Activated CD4-positive, alpha-beta T cell treated with anti-CD3 and anti-CD28 coated beads, Interleukin-2, Interleukin-4, amounts not matched to agents 100 ng/mL and 50 ng/mL, durations not matched to agents 16 hours and 8 hours (primary cell): ENCODE measurements around the gene RPS5.
"Not testable (repeated sequence)": the region's sequence is repeated elsewhere in the genome, so short reads cannot be mapped to it uniquely, and the experiment has no call there.

Experiments used
- DNase-seq: peaks from one replicate; pipeline ENCODE4 v3.0.0-alpha.2; 2020; ENCODE audit warnings: low spot score

The RPS5 gene

DNA sequence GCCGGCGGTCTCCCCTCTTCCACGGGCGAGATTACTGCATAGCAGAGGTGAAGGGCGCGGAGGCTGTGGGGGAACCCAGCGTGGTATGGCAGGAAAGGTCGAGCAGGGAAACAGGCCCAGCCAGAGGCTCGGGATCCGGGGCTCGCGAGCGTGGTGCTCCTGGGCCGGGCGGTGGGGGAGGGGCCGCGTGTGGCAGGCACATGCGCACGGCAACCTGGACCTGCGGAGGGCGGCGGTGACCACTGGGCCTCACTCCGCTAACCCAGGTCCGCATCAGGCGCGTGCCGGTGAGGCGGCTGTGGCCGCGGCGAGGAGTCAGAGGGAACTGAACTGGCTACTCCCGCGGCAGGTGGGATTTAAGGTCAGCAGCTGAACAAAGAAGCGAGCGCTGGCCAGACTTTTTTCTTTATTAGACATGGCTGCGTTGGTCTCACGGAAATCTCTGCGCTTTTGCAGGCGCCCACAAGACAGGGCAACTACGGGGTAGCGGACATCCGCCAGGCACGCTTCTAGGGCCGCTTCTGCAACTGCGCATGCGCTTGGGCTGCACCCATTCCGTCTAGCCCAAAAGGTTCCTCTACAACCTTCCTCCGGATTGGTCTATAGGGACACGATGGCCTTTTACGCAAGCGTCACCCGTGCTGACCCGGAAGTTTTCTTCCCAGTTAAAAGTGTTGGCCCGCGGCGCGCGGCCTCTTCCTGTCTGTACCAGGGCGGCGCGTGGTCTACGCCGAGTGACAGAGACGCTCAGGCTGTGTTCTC lies at the start of gene RPS5:
TSS of gene RPS5 (plus strand) at position 694 of the 762 bp plus-strand sequence. CDS start 869 bp downstream, outside the sequence.
- DNase-seq: peak; percentile 99

DNA sequence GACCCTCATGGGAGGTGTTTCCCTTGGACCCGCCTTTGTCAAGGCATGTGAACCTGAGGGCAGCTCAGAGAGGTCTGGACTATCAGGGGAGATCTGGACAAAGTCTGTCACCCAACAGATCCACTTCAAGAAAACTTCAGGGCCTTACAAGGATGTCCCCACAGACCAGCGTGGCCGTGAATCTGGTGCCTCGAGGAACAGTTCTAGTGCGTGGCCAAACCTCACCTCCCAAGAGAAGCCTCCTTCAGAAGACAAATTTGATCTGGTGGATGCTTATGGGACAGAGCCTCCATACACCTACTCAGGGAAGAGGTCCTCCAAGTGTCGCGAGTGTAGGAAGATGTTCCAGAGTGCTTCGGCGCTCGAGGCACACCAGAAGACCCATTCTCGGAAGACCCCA lies 48.7 kb upstream of the RPS5 start:
- DNase-seq: no peak

- DNase-seq: no peak
Measured at GRCh38 chr19:58338825-58339558, 48.1 kb upstream of the RPS5 start.

DNA sequence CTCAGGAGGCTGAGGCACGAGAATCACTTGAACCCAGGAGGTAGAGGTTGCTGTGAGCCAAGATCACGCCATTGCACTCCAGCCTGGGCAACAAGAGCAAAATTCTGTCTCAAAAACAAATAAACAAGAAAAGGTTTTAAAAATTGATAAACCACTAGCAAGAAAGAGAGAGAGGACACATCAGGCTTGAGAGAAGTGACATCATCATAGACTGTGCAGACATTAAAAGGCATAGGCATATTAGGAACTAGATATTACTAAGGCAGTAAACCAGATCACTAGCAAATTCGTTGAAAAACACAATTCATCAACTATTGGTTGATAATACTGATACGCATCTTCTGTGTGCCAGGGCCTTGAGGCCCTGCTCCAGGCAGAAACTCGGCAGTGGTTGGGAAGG lies 41.5 kb upstream of the RPS5 start:
- no peak for DNase-seq

DNA sequence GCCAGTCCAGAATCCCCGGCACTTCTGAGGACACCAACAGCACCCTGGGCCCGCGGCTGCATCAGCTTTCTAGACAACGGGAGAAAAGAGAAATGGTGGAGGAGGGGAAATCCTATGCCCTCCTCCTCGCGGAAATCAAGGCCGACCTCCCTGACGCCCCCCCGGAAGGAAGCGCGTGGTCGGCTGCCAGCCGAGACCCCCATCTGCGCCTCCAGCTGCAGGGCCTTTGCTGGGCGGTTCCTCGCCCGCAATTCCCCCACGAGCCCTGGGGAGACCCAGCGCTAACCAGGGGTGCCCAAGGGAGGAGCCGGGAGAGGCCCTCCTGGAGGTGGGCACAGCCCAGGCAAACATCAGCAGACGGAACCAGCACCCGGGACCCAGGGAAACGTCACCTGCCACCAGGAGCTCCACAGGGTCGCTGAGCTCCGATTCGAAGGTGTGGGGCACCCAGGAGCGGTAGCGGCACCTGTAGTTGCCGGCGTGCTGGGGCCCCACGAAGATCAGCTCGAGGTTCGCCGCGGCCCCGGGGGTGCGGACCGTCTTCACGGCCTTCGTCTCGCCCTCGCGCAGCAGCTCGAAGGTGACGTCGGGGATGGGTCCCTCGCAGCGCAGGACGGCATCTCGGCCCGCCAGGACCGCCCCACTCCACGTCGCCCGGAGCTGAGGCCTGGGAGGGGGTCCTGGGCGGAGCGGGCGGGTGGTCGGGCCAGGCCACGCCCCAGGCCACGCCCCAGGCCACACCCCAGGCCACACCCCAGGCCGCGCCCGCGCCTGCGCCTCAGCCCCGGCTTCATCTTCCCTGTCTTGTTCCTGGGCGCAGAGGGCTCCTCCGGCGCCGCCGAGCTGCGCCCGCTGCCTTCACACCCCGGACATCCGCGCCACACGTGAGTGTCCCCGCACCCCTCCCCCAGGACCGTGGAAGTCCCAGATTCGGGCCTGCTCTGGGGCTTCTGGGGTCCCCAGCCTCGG lies 39.8 kb upstream of the RPS5 start:
- DNase-seq: peak; percentile 75

GRCh38 chr19:58348080-58348479 lies 39.0 kb upstream of the RPS5 start:
- not testable (repeated sequence) for DNase-seq

- DNase-seq: no peak
Measured at GRCh38 chr19:58349590-58349989, 37.5 kb upstream of the RPS5 start.

- DNase-seq: no peak
Measured at GRCh38 chr19:58350001-58350861, 36.8 kb upstream of the RPS5 start.

DNA sequence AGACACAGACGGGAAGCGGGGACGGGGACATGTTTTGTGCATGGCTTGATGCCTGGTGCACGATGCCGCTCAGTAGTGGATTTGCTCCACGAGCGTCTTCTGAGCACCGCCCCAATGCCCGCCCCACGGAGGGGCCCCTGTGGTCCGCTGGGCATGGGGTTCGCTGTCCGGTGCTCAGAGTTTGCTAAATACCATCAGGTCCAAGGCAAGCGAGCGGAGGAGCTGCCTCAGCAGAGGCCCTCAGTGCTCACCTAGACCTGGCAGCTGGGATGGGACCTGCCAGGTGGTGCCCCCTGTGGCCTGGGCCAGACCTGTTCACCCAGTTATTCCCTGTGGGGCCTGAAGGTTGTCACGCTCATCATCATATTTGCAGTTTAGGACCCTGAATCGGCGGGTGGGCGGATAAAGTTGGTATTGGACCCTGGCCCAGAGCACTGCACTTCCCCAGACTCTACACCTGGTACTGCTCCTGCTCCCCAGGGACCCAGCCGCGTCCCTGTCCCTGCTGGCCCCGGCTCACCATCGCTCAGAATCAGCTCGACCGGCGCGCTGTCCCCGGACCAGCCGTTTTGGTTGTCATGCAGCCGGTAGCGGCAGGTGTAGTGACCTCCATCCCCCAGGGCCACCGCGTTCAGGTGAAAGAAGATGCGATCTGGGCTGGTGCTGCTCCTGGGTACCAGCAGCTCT lies 36.1 kb upstream of the RPS5 start:
- DNase-seq: no peak

DNA sequence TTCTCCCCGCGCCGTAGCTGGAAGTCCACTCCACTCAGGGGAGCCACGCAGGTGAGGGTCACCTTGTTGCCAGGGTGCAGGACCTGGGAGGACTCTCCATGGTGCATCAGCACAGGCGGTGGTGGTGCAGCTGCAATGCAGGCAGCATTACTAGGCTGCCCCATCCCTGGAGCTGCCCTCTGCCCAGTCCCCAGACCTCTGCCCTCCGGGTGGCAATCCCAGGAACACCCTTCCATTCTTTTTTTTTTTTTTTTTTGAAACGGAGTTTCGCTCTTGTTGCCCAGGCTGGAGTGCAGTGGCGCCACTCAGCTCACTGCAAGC lies 35.6 kb upstream of the RPS5 start:
- DNase-seq: no peak

DNA sequence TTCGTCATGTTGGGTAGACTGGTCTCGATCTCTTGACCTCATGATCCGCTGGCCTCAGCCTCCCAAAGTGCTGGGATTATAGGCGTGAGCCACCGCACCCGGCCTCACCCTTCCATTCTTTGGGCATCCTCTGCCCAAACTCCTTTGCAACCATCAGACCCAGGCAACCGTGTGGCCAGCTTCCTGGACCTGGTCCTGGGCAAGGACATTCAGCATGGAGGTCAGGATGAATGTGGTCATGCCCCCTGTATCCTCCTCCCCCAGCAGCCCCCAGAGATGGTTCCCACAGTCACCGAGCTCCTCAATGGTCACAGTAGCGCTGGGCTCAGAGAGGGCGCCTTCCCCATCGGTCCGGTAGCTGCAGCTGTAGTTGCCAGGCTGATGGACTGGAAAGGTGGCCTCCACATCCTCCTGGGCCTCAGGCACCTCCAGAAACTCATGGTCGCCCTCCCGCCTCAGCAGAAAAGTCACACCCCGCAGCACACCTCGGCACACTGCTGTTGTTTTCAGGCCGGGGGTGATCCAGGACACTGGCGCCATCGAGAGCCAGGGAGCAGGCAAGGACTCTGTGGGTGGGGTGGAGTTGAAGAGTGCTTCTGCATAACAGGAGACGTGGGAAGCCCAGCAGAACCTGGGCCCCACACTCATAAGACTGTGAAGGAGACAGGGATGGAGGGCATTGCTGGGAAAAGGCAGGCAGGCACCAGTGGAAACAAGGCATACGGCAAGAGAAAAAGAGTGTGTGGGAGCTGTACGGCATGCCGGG lies 34.9 kb upstream of the RPS5 start:
- no peak for DNase-seq

- DNase-seq: no peak
Measured at GRCh38 chr19:58352760-58353671, 34.1 kb upstream of the RPS5 start, which contains the start of gene A1BG. Gene A1BG (minus strand): TSS chr19:58353492. CDS start chr19:58353437, 55 bp downstream.

- DNase-seq: no peak
Measured at GRCh38 chr19:58353717-58354477, 33.2 kb upstream of the RPS5 start.

DNA sequence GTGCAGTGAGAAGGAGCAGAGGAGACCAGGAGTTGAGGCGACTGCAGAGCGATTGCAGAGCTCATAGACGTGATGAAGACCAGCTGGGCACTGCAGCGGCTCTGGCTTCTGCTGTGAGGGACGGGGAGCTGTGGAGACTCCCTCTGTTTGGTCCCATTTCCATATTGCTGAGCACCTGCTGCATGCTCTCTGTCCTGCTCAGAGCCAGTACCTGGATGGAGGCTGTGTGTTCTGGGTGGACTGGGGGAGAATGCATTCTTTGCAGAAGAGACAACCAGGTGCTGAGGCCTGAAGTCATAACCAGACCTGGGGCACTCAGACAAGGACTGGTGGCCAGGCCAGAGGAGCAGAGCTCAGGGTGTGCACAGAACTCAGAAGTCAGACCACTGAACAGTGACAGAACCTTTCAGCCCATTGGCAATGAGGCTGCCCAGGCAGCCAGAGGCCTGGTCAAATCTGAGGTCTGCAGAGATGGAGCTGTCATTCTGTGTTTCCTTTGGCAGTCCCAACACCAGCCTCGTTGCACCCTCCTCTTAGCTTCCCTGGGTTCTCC lies 32.5 kb upstream of the RPS5 start:
- no peak for DNase-seq

DNA sequence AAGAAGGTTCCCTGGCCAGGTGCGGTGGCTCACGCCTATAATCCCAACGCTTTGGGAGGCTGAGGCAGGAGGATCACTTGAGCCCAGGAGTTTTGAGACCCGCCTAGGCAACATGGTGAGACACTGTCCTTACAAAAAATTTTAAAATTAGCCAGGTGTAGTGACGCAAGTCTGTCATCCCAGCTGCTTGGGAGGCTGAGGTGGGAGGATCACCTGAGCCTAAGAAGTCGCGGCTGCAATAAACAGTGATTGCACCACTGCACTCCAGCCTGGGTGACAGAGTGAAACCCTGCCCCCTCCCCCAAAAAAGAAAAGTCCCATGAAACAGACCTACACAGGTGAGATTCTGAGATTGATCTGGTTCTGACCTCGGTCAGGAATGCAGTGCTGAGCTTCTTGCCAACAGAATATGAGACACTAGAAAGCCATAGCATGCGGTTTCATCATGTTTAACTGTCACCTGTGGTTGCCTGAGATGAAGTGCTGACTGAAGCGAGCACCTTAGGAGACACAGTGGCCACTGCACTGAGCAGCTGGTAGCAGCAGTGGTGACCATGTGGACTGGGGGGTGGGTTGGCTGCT lies 31.8 kb upstream of the RPS5 start:
- no peak for DNase-seq

GRCh38 chr19:58355908-58356765 lies 30.9 kb upstream of the RPS5 start:
- peak; percentile 32 for DNase-seq
